ENCODE measurements around the gene AQP6.
A peak's percentile ranks its signal among the peaks of the same experiment; 100 is the strongest.

AQP6 gene, protein sequence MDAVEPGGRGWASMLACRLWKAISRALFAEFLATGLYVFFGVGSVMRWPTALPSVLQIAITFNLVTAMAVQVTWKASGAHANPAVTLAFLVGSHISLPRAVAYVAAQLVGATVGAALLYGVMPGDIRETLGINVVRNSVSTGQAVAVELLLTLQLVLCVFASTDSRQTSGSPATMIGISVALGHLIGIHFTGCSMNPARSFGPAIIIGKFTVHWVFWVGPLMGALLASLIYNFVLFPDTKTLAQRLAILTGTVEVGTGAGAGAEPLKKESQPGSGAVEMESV

DNA sequence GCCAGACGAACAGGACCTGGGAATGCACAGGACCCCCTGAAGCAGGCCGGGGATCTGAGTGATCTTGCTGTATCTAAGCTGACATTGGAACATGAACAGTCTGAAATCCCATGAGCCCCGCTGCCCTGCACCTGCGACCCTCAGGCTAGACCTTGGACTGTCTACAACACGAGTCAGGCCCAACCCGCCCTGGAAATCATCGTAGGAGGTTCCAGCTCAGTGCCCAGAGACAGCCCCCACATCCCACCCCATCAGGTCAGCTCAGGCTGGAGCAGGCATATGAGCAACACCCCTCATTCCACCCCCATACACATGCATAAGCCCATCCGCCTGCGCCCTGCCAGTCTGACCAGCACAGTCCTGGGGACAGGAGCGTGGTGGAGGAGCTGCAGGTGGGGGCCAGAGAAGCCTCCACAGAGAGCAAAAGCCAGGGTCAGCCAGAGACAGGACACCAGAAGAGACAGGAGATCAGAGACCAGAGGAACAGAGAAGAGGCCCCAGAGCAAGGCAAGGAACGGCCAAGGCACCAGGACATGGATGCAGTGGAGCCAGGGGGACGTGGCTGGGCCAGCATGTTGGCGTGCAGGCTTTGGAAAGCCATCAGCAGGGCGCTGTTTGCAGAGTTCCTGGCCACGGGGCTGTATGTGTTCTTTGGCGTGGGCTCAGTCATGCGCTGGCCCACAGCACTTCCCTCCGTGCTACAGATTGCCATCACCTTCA lies at the start of gene AQP6:
Gene AQP6, plus strand, starts transcription at position 307 of the 720 bp plus-strand sequence. Its CDS starts 227 bp downstream, at position 534.
- peak; percentile 33 for FAIRE-seq
- DNase-seq (ENCODE audit: insufficient read length, low spot score), result no peak

DNA sequence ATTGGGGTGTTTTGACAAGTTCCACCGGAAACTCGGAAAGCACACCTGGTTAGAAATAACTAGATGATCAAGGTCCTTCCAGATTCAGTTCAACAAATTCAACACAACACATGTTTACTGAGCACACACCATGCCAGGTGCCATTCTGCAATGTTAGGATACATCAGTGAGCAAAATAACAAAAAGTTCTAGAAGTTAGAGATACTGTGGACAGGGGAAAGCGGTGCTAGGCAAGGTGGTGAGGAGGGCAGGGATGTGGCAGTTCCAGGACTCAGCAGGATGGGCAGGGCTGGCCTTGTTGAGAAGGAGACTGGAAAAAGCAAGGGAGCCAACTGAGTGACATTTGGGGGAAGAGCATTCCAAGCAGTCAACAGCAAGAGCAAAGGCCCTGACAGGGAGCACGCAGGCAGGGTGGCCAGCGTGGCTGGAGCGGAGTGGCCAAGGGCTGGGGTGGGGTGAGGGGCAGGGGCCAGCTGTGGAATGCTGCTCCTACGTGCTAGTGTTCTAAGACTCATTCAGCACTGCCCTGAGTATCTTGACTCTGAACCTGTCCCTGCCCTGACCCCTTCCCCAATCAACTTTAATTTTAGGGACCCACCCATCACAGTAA lies 49.6 kb upstream of the AQP6 start:
- no peak for FAIRE-seq
- DNase-seq (ENCODE audit: insufficient read length, low spot score), result no peak

DNA sequence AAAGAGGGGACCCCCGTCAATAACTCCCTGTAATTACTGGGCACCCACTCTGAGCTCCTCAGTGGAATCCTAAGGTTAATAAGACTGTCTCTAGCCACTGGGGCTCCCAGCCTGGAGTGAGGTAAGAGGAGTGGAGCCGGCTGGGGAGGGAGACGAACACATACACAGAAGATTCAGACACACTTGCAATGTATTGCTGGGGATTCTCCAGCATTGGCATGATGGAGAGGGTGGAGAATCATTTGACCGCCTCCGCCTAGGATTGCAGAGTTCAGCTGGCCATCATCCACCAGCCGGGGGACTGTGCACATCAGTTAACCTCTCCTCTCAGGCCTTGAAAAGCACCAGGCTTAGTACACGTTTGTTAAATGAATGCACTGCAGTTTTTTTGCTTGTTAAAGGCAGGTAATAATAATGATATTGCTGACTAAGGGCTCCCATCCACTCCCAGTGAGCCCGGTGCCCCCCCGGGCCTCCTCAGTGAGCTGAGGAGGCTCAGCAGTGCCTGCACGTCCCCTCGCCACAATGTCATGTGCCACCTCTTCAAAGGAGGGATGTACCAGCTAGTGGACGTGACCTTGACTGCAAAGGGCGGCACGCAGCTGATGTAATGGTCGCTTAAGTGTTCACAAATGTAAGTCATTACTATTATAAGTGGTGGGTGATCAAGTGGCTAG lies 48.7 kb upstream of the AQP6 start:
- no peak for FAIRE-seq
- DNase-seq (ENCODE audit: insufficient read length, low spot score), result no peak

DNA sequence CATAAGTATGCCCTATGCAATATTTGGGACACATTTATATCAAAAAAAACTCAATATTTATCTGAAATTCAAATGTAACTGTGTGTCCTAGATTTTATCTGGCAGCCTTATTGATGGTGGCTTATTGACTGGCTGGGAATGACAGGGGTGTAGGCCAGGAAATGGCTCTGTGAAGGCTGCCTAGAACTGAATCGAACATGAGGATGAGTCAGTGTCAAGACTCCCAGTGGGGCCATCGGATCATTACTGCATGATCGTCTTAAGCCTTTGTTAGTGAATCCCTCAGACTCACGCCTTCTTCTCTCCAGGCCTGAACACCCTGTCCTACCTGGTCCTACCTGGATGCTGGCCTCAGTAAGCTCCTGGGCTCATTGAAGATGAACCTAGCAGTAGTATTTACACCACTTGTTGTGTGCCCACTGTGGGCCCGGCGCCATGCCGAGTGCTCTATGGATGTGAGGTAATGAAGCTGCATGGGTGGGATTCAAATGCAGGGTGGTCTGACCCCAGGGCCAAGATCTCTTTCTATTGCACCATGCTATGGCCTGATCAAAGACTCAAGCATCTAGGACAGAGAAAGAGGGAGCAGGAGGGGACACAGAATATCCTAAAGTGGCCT lies 48.0 kb upstream of the AQP6 start:
- FAIRE-seq (no peak), DNase-seq (ENCODE audit: insufficient read length, low spot score) (no peak)

DNA sequence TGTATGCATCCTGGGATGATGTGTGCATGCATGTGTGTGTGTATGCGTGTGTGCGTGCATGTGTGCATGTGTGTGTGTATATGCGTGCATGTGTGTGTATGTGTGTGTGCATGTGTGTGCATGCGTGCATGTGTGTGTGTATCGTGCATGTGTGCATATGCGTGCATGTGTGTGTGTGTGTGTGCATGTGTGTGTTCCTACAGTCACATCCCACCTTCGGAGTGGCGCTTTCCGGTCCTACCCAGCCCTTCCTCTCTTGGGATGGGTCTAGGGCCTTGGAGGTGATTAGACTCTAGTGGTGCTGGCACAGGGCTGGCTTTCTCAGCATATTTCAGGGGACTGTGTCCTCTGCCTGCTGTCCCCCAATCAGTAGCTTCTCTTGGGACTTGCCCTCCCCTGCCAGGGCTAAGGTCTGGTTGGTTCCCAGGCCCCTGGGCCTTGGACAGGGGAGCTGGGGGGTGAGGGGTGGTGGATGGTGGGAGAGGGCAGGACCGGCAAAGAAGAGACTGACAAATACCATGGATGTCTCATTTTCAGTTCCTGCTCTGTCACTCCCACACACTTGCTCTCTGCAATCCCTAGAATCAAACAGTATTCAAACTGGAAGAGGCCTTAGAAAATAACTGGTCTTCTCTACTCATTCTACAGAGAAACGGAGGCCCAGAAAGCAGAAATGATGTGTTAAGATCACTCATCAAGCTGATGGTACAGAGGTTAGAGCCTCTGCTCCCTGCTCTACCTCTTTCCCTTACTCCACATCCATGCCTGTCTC lies 47.1 kb upstream of the AQP6 start:
- FAIRE-seq (peak; percentile 99), DNase-seq (ENCODE audit: insufficient read length, low spot score) (no peak)

DNA sequence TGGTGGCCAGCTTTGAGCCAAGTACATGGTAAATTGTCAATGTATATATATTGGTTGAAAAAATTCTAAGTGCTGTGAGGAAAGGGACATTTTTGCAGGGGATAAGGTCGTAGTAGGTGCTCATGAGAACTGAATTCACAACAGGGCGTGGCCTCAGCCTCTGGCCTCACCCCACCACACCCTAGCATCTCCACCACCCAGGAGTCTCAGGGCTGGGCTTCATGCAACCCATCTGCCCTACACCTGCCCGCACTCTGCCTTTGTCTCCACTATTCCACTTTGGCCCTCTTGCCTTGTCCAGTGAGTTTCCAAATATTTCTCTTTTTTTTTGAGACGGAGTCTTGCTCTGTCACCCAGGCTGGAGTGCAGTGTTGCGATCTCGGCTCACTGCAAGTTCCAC lies 44.3 kb upstream of the AQP6 start:
- no peak for FAIRE-seq
- DNase-seq (ENCODE audit: insufficient read length, low spot score), result no peak

DNA sequence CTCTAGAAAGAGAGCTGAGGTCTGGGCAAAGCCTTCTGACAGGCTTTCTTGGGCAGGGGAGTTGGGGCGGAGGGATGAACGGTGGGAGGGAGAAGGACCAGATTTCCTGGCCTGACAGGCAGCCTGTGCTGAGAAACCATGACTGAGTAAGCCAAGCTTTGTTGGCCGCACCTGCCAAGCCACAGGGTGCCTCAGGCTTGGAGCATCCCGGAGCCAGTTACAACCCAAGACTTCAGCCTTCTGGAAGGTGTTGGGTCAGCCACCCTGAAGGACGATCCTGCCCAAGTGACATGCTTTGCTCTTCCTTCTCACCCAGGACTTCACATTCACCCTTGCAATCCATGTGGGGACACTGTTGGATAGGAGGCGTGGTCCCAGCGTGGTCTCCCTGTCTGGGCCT lies 43.2 kb upstream of the AQP6 start:
- no peak for FAIRE-seq
- DNase-seq (ENCODE audit: insufficient read length, low spot score), result no peak

DNA sequence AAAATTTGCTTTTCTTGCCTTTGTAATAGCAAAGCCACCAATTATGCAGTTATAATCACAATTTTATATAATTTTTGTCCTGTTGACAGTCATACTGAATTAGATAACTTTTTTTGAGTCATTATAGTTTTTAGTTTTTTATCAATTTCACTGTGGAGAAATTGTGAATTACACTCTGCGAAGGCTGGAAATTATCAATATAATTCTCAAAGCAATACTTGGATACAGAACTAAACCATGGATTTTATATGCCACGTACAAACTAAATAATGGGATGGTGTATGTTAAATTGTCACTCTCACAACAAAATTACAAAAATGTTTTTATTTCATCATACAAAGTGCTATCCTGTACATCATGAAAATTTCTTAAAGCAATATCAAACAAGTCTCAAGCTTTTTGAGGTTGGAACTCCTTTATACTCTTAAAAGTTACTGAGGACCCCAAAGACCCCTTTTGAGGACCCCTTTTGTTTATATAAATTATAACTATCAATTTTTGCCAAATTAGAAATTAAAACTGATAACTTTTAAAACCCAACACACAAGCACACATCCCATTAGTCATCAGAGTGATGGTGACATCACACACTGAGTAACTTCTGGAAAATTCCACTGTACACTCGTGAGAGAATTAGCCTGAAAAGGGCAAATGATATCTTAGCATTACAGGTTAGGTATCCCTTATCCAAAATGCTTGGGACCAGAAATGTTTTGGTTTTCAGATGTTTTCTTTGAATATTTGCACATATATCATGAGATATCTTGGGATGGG lies 42.0 kb upstream of the AQP6 start:
- no peak for FAIRE-seq
- no peak for DNase-seq (ENCODE audit: insufficient read length, low spot score)

DNA sequence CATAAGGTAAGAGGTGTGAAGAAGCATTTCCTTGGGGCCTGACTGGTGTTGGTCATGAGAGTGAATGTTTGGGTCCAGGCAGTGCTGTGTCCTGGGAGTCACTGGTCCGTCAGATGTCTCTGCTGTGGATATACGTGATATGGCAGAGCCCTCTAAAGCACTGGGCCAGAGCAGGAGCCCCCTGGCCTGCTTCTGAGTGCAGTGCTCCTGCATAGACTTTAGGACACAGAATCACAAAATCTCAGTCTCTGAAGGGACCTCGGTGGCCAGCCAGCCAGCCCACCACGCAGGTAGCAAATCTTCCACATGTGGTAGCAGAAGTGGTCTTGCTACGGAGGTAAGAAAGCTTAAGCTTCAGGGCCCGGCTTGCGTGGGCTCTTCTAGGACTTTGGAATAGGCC lies 40.7 kb upstream of the AQP6 start:
- no peak for DNase-seq (ENCODE audit: insufficient read length, low spot score)
- no peak for FAIRE-seq

DNA sequence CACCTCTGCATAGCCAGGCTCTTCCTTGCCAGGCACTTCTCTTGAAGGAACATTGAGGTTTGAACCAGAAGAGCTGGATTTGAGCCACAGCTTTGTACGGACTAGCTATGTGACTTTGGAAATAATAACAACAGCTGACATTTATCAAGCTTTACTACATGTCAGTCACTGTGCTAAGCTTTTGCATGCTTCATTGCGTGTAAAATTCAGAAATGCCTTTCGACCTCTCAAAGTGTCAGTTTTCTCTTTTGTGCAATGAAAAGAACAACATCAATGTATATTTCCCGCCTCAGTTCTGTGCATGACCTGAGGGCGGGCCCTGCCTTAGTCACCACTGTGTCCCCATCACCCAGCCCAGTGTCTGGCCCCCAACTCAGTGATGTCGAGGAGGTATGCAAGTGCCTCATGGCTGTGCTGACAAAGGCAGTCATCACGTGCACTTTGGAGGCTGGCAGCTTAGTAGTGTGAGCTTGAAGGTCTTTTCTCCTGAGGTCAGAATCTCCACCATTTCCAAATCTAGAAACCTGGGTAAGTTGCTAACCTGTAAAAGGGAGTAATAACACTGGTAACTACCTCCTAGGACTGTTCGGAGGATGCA lies 40.1 kb upstream of the AQP6 start:
- FAIRE-seq, result no peak
- DNase-seq (ENCODE audit: insufficient read length, low spot score), result no peak

DNA sequence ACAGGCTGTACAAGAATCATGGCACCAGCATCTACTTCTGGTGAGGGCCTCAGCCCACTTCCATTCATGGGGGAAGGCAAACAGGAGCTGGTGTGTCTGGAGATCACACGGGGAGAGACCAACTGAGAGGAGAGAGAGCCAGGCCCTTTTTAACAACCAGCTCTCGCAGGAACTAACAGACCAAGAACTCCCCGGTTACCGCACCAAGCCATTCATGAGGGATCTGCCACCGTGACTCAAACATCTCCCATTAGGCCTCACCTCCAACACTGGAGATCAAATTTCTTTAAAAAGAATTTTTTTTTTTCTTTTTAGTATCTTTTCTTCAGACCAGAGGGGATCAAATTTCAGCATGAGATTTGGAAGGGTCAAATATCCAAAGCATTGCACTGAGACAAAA lies 39.0 kb upstream of the AQP6 start:
- no peak for DNase-seq (ENCODE audit: insufficient read length, low spot score)
- FAIRE-seq, result no peak

DNA sequence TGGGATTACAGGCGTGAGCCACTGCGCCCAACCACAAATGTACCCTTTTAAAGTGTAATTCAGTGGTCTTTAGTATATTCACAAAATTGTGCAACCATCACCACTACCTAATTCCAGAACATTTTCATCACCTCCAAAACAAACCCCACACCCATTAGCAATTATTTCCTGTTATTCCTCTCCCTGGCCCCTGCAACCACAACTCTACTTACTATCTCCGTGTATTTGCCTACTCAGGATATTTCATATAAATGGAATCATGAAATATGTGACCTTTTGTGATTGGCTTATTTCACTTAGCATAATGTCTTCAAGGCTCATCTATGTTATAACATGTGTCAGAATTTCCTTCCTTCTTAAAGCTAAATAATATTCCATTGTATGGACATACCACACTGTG lies 38.2 kb upstream of the AQP6 start:
- DNase-seq (ENCODE audit: insufficient read length, low spot score) (no peak), FAIRE-seq (no peak)

DNA sequence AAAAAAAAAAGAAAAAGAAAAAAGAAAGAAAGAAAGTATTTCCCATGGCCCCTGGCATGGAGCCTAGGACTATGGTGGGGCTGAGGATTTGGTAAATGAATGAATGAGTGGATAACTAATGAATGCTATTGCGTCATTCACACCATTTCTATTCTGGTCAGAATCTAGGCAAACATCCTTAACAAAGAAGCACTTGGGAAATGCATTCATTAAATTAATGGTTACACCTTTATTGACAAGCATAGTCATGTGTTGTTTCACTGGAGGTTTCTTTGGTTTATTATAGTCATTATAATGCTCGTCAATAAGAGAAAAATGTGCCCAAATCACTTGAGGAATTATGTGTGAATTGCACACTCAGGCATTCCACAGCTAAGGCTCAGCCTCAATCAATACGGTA lies 35.8 kb upstream of the AQP6 start:
- FAIRE-seq, result no peak

DNA sequence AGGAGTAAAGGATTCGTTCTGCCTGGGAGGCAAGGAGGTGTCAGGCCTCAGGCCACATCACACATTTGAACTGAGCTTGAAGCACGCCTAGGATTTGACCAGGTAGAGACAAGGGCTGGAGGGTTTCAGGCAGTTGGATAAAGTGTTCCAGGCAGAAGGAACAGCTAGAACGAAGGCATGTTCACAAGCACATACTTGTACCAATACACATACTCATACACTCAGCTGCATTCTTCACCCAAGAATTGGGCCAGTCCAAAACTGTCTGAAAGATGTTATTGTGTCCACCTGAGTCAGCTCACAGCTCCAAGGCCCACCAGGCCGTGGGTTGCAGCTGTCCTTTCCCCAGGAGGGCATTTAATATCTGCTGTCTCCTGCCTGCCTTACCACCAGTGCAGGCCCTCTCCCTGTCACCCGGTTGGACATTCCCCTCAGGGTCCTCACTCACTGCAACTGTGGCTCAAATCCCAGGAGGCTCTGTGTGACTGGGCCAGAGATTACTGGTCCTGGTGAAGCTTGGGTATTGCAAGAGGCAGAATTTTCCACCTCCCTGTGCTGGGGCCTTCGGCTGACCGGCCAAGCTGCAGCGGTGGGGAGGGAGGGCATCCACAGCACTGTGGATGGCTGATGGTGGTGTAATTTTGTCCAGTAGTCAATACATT lies 35.0 kb upstream of the AQP6 start:
- DNase-seq (ENCODE audit: insufficient read length, low spot score) (no peak), FAIRE-seq (peak; percentile 36)

More for the DNA sequence above, 35.8 kb upstream of the AQP6 start:
- DNase-seq (ENCODE audit: insufficient read length, low spot score), result no peak

DNA sequence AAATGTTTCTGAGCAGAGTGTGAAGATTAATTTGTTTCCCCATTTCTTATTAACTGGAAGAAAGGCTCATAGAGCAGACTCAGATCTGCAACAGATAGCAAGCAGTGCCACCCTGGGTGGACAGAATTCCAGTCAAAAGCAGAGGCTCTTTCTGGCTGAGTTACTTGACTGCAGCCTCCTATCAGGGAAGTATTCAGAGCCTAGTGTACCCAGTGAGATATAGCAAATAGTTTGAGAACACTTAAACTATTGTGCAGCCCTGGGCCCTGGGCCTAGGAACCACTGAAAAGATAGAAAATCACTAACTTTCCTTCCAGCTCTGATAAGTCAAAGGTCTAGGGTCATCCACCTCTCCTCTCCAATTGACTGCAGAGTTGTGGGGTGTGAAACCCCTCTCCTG lies 33.4 kb upstream of the AQP6 start:
- FAIRE-seq (no peak), DNase-seq (ENCODE audit: insufficient read length, low spot score) (no peak)

DNA sequence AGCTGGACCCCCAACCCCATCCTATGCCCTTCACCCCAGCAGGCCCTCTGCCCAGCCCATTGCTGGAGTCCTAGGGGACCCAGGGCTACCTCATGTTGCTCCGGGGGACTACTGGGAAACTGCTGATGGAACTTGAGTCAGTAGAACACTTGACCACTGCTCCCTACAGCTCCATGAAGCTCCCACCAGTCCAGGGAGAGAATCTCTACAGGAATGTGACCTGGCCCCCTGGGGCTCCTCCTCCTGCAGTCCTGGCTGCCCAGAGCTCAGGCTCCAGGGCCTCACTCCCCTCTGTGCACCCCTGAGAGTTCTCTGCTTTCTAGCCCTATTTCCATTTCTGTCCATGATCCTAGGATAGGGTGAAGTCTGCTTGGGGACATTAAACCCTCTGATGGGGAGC lies 33.0 kb upstream of the AQP6 start:
- FAIRE-seq (no peak), DNase-seq (ENCODE audit: insufficient read length, low spot score) (no peak)

DNA sequence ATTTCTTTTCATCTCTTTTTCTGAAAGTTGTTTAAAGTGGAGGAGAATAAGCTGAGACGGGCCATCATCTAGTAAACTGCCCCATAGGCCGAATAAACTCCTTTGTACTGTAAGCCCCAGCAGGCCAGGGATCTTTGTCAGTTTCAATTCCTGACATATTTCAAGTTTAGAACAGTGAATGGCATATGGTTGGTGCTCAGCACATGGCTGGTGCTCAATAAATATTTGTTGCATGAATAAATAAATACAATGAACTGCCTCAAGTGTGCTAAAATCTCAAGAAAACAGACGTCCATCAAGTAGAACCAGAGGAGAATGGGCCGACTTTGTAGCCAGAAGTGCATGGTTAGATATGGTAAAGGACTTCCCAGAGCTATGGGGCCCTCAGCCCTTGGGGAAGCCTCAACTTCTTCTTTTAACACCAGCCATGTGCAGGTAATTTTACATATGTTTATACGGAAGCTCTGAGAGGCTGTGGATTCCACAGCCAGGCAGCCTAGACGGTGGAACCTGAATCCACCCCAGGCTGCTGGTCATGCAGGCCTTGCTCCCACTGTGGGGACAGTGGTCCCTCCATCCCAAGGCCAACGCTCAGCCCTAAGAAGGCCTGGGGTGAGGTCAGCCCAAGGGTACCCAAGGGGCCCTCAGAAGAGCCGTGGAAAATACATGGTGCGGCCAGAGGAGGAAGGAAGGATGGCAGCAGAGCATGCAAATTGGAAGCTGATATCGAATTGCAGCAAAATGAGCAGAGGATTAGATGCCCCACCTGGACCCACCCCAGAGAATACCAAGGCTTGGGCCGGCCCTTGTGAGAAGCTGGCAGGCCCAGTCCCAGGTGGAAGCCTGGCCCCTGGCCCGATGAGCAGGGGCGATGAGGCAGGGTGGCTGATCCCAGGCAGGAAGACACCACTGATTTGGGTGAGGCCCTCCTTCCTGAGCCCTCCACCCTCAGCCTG lies 30.9 kb upstream of the AQP6 start:
- FAIRE-seq (no peak), DNase-seq (ENCODE audit: insufficient read length, low spot score) (no peak)

DNA sequence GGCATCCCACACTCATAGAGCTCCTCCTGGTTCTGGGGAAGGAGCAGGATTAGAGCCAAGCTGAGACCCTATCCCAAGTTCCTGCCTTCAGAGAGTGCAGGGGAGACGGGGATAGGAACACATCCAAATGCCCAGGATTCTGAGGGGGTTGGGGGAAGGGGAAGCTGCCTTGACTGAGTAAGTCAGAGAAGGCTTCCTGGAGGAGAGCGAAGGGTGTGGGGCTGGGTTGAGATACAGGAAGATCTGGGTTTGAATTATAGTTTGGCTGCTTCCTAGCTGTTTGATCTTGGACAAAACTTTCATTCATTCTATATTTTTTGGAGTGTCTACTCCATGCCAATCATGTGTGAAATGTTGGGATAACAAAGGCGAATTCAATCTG lies 30.2 kb upstream of the AQP6 start:
- no peak for FAIRE-seq

More for the DNA sequence above, 30.2 kb upstream of the AQP6 start:
- DNase-seq (ENCODE audit: insufficient read length, low spot score), result no peak
